ENCODE data around the gene SCNN1A.

GRCh38 chr12:6382982-6383381, 7.6 kb upstream of the SCNN1A start:
- TF ChIP-seq CTCF (conservative IDR thresholded peaks at IDR 0.05 in 1 of 2, IDR thresholded peaks at IDR 0.05 in 1 of 2; ENCODE audit: low read depth in 1 of 2, low read length in 2 of 2) = no peak
- no peak for TF ChIP-seq EZH2 (IDR thresholded peaks at IDR 0.05; ENCODE audit: low read length, missing control alignments)
